ENCODE measurements around the gene KCNIP3.

The KCNIP3 gene

DNA sequence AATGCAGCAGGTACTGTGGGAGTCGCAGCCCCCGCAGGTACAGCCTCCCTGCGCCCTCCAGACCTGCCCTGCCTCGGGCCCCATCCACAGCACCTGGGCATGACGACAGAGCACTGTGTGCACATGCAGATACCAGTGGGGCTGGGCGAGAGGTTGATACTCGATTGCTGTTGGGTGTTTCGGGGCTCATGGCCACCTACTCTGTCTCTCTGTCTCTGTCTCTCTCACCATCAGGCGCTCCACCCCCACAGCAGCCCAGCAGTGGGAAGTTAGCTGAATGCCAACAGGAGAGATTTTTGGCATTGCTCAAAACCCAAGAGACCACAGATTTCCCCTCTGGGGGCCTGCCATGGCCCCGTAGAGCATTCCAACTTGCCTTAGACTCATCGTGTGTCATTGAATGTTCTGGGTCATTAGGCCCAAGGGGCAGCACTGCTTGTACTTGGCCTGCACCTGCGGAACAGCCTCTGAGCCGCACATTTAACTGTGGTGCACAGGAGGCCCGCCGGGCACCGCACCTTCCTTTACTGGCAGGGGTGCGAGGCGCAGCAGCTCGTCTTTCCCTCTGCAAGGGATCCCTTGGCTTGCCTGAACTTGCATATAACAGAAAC lies 18.8 kb downstream of the KCNIP3 start:
- Histone ChIP-seq H3K36me3 (ENCODE audit: control insufficient read depth in 2 of 2, insufficient read depth in 2 of 2, low read length in 2 of 2) (no peaks in the 10 kb centered on the region), H3K4me1 (ENCODE audit: control insufficient read depth, insufficient read depth, low read length) (no peaks in the 10 kb centered on the region), H3K27ac (ENCODE audit: low read length) (no peak overlapping the region), H3K9me3 (ENCODE audit: control insufficient read depth in 2 of 2, low read length in 2 of 2) (no peaks in the 10 kb centered on the region), H3K9ac (ENCODE audit: low read length in 2 of 2) (no peak overlapping the region), H3K27me3 (ENCODE audit: control insufficient read depth in 1 of 2, insufficient read depth in 2 of 2, low read length in 2 of 2) (peaks cover 0 to 2% of the 10 kb centered on the region in 2 donors), H3K4me3 (ENCODE audit: low read length in 2 of 2) (no peak overlapping the region)

DNA sequence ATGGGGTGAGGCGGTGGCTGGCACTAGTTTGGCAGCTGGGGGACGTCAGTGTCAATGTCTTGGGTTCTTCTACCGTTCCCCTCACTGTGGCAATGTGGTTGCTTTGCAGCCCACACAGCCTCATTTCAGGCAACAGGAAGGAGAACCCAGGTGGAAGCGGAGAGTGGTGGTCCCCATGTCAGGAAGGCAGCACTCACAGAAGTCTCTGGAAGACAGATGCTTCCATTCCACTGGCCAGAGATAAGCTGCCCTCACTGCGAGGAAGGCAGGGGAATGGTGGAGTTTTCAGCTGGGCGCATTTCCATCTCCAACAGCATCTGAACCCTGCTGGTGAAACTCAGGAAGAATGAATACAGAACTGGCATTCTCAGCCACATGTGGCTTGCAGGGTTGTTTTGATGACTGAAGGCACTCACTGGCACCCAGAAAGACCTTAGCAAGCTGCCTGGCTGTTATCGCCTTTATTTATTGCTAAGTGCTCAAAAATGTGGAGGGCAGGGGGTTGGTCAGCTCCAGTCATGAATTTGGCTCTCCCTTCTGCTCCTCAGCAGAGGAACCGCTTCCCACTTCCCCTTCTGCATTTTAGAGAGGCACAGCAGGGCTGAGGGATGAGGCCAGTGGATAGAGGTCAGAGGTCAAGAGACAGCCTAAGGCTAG lies 19.4 kb downstream of the KCNIP3 start:
- no peak overlapping the region for H3K9ac ChIP-seq (ENCODE audit: low read length in 2 of 2)
- H3K9me3 ChIP-seq (ENCODE audit: control insufficient read depth in 2 of 2, low read length in 2 of 2) = no peaks in the 10 kb centered on the region
- H3K27me3 ChIP-seq (ENCODE audit: control insufficient read depth in 1 of 2, insufficient read depth in 2 of 2, low read length in 2 of 2) = no peaks in the 10 kb centered on the region
- H3K4me3 ChIP-seq (ENCODE audit: low read length in 2 of 2) = no peak overlapping the region
- H3K27ac ChIP-seq (ENCODE audit: low read length) = no peak overlapping the region
- no peaks in the 10 kb centered on the region for H3K36me3 ChIP-seq (ENCODE audit: control insufficient read depth in 2 of 2, insufficient read depth in 2 of 2, low read length in 2 of 2)
- no peaks in the 10 kb centered on the region for H3K4me1 ChIP-seq (ENCODE audit: control insufficient read depth, insufficient read depth, low read length)

DNA sequence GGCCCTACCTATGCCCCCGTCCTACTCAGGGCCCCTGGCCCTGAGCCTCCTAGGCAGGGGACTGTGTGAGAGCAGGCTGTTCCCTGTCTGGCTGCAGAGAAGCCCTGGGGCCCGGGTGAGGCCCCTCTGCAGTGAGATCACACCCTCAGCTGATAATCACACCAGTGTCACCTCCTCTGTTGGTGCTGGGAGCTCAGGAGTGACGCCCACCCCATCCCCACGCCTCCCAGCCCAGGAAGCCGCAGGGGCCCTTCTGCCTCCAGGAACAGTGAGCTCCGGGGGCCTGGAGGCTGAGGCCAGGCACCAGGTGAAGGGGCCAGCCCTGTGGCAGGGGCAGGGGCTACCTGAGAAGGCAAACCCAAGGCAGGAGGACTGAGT lies 20.0 kb downstream of the KCNIP3 start:
- Histone ChIP-seq H3K27me3 (ENCODE audit: control insufficient read depth in 1 of 2, insufficient read depth in 2 of 2, low read length in 2 of 2) (no peaks in the 10 kb centered on the region), H3K36me3 (ENCODE audit: control insufficient read depth in 2 of 2, insufficient read depth in 2 of 2, low read length in 2 of 2) (no peaks in the 10 kb centered on the region), H3K4me1 (ENCODE audit: control insufficient read depth, insufficient read depth, low read length) (no peaks in the 10 kb centered on the region), H3K4me3 (ENCODE audit: low read length in 2 of 2) (no peak overlapping the region), H3K9ac (ENCODE audit: low read length in 2 of 2) (no peak overlapping the region), H3K27ac (ENCODE audit: low read length) (no peak overlapping the region), H3K9me3 (ENCODE audit: control insufficient read depth in 2 of 2, low read length in 2 of 2) (no peaks in the 10 kb centered on the region)

DNA sequence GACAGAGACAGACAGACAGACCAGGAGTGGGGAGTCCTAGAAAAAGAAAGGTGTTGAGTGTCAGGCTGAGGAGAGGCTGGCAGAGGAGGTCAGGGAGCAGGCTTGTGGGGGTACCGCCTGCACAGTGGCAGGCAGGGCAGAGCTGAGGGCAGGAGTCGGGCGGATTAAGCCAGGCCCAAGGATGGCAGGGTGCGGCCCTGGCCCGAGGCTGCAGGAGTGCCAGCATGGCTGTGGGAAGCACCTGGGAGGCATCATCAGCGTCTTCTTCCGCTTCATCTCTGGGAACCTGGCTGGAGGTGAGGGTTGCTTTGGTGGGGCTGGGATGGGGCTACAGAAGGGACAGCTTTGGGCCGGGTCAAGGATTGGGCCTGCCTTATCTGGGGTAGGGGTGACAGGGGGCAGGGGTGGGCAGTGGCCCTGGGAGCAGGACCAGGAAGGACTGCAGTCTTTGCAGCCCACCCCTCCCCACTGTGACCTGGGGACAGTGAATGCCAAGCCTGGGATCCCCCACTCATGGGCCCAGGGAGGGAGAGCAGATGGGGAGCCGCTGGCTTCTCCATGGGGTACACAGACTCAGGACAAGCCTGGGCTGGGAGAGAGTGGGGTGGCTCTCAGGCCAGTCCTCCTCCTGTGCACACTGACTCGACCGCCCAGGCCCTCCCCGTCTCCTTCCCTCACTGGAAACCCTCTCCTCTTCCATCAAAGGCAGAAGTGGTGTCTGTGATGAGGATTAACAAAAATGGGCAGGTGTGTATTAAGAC lies 20.7 kb downstream of the KCNIP3 start:
- no peak overlapping the region for H3K4me3 ChIP-seq (ENCODE audit: low read length in 2 of 2)
- no peak overlapping the region for H3K27ac ChIP-seq (ENCODE audit: low read length)
- H3K36me3 ChIP-seq (ENCODE audit: control insufficient read depth in 2 of 2, insufficient read depth in 2 of 2, low read length in 2 of 2) = no peaks in the 10 kb centered on the region
- no peaks in the 10 kb centered on the region for H3K9me3 ChIP-seq (ENCODE audit: control insufficient read depth in 2 of 2, low read length in 2 of 2)
- H3K9ac ChIP-seq (ENCODE audit: low read length in 2 of 2) = no peak overlapping the region
- H3K27me3 ChIP-seq (ENCODE audit: control insufficient read depth in 1 of 2, insufficient read depth in 2 of 2, low read length in 2 of 2) = no peaks in the 10 kb centered on the region
- H3K4me1 ChIP-seq (ENCODE audit: control insufficient read depth, insufficient read depth, low read length) = no peaks in the 10 kb centered on the region

DNA sequence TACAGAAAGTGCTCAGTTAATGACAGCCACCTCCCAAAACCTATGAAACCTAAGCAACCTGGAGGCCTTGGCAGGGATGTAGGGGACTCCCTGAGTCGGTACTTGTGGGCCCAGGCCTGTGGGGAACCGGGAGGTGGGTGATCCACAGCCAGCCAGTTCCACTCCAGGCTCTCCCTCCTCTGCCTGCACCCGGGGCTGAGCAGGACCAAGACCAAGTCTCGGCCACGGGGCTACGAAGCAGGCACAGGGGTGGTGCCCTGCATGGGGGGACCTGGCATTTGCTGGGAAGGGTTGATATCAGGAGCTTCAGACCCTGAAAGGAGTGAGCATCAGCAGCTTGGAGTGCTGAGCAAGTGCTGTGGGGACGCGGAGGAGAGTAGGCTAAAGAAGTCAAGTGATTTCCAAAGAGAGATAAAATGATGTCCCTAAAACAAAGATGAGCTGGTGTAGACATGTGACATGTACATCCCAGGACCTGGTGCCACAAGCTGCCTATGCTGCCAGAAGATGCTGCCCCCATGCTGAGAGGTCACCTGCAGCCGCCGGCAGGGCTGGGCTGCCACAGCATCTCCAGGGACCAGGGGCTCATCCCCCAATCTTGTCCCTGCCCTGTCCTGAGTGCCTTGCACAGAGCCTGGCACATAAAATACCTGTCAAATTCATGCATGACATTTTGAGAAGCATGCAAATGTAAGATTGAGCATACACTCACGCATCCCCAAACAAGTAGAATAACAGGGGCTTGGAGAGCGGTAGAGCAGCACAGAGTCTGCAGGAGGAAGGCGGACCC lies 21.5 kb downstream of the KCNIP3 start:
- Histone ChIP-seq H3K4me1 (ENCODE audit: control insufficient read depth, insufficient read depth, low read length) (no peaks in the 10 kb centered on the region), H3K27ac (ENCODE audit: low read length) (no peak overlapping the region), H3K4me3 (ENCODE audit: low read length in 2 of 2) (no peak overlapping the region), H3K36me3 (ENCODE audit: control insufficient read depth in 2 of 2, insufficient read depth in 2 of 2, low read length in 2 of 2) (no peaks in the 10 kb centered on the region), H3K9ac (ENCODE audit: low read length in 2 of 2) (no peak overlapping the region), H3K9me3 (ENCODE audit: control insufficient read depth in 2 of 2, low read length in 2 of 2) (no peaks in the 10 kb centered on the region), H3K27me3 (ENCODE audit: control insufficient read depth in 1 of 2, insufficient read depth in 2 of 2, low read length in 2 of 2) (no peaks in the 10 kb centered on the region)

DNA sequence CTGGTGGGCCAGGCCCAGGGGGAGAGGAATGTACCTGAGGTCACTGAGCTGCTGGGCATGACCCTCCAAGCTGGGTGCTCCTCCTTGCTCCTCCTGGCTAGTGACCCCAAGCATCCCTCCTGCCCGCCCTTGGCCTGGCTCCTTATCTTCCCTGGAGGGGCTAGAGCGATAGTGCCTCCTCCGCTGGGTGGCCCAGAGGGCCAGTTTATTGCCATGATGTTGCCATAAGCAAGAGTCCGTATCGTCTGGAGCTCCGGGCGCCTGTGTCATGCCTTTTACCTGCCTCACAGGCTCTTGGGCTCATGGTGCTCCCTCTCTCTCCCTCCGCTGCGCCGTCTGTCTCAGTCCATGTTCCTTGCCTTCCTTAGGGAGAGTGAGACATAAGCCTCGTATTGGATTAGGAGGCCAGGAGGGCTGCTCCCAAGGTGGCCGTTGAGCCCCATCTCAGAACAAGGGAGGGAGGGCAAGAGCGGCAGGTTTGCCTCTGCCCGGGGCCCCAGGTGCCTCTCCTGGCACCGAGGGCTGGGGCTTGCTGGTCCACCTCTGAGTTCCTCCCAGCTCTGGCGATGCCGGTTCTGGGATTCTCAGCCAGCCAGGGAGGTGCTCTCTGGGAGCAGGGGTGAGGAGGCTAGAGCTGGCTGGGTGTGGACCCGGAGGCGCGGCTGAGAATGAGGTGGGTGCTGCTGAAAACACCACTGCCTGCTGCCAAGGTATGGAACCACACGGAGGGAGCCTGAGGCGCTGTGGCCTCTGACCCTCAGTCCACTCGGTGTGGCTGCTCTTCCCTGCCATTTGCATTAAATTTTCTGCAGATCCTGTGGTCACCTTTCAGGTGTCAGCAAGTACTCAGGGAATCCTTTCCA lies 22.6 kb downstream of the KCNIP3 start:
- no peaks in the 10 kb centered on the region for H3K27me3 ChIP-seq (ENCODE audit: control insufficient read depth in 1 of 2, insufficient read depth in 2 of 2, low read length in 2 of 2)
- H3K4me3 ChIP-seq (ENCODE audit: low read length in 2 of 2) = no peak overlapping the region
- no peak overlapping the region for H3K27ac ChIP-seq (ENCODE audit: low read length)
- H3K36me3 ChIP-seq (ENCODE audit: control insufficient read depth in 2 of 2, insufficient read depth in 2 of 2, low read length in 2 of 2) = no peaks in the 10 kb centered on the region
- H3K9ac ChIP-seq (ENCODE audit: low read length in 2 of 2) = no peak overlapping the region
- no peaks in the 10 kb centered on the region for H3K4me1 ChIP-seq (ENCODE audit: control insufficient read depth, insufficient read depth, low read length)
- no peaks in the 10 kb centered on the region for H3K9me3 ChIP-seq (ENCODE audit: control insufficient read depth in 2 of 2, low read length in 2 of 2)

DNA sequence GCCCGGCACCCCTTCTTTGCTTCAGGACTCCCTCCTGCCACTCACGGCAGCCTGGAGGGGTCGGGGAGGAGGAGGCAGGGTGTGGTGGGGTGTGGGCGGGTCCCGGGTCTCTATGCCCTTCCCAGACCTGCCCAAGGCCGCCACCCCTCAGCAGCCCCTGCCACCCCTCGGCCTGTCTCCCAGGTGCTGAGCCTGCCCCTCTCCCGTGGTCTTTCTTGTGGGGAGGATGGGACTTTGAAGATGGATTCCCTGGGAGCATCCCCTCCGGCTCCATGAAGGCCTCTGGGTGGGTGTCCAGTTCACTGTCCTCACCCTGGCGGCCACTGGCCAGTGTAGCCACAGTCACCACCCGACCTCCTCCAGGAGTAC lies 23.2 kb downstream of the KCNIP3 start:
- H3K4me3 ChIP-seq (ENCODE audit: low read length in 2 of 2) = no peak overlapping the region
- no peak overlapping the region for H3K27ac ChIP-seq (ENCODE audit: low read length)
- H3K27me3 ChIP-seq (ENCODE audit: control insufficient read depth in 1 of 2, insufficient read depth in 2 of 2, low read length in 2 of 2) = no peaks in the 10 kb centered on the region
- no peaks in the 10 kb centered on the region for H3K4me1 ChIP-seq (ENCODE audit: control insufficient read depth, insufficient read depth, low read length)
- H3K36me3 ChIP-seq (ENCODE audit: control insufficient read depth in 2 of 2, insufficient read depth in 2 of 2, low read length in 2 of 2) = no peaks in the 10 kb centered on the region
- H3K9ac ChIP-seq (ENCODE audit: low read length in 2 of 2) = no peak overlapping the region
- H3K9me3 ChIP-seq (ENCODE audit: control insufficient read depth in 2 of 2, low read length in 2 of 2) = no peaks in the 10 kb centered on the region

DNA sequence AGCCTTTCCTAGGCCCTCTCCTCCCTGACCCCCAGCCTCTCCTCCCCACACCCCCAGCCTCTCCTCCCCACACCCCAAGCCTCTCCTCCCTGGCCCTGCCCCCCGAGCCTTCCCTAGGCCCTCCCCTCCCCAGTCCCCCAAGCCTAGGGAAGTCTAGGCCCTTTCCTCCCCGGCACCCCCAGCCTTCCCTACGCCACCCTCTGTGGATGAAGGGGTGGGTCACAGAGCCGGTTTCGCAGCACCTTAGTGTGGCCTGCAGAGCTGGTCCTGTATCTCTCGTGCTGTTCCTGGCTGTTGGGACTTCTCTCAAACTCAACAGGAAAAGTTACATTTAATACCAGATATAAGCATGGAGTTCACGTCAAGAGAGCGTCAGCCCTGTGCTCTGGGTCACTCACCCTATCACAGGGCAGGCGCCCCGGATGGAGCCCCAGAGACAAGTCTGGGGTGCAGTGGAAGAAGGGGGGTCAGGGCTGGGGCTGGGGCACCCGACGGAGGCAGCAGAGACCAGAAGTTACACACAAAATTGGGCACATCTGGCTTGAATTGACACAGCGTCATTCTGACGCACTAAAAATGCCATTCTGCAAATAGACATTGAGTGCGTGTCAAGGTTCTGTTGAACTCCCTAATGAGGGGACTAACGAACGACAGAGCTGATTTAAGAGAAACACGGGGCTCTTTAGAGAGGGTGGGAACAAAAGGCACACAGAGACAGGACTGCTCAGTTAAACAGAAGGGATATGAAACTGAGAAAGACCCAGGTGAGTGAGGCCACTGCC lies 24.0 kb downstream of the KCNIP3 start:
- no peak overlapping the region for H3K4me3 ChIP-seq (ENCODE audit: low read length in 2 of 2)
- H3K27me3 ChIP-seq (ENCODE audit: control insufficient read depth in 1 of 2, insufficient read depth in 2 of 2, low read length in 2 of 2) = no peaks in the 10 kb centered on the region
- H3K9ac ChIP-seq (ENCODE audit: low read length in 2 of 2) = no peak overlapping the region
- H3K36me3 ChIP-seq (ENCODE audit: control insufficient read depth in 2 of 2, insufficient read depth in 2 of 2, low read length in 2 of 2) = no peaks in the 10 kb centered on the region
- no peaks in the 10 kb centered on the region for H3K9me3 ChIP-seq (ENCODE audit: control insufficient read depth in 2 of 2, low read length in 2 of 2)
- H3K27ac ChIP-seq (ENCODE audit: low read length) = no peak overlapping the region
- no peaks in the 10 kb centered on the region for H3K4me1 ChIP-seq (ENCODE audit: control insufficient read depth, insufficient read depth, low read length)

DNA sequence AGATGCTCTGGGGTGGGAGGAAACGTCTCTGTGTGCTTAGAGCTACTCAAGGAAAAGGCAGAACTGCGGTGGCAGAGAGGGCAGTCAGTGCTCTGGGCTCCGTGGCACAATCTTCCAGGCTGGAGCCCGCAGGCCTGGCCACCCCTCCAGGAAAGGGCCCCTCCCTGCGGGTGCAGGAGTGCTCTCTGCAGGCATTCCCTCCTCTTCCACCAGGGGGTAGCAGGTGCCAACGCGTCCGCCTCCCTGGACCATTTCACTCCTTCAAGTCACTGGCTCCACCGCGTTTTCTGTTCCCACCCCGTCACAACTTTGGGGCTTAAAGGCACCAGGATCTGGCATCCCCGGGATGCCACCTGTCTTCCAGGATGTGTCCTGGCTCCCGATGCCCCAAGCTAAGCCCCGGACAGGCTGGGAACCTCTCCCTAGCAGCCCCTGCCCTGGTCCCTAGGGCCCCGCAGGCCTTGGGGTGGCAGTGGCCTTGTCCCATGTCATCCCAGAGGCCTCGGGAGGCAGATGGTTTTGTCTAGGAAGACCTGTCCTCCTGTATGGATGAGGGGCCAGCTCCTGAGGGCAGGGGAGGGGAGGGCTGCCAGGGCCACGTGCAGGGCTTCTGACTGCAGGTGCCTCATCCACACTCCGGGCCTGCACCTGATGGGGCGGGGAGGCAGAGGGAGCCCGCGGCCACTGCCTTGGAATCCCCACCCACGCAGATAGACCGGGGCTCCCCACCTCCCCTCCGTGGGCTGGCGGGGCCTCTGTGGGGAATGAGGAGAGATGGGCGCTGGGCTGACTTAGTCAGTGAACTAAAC lies 26.4 kb downstream of the KCNIP3 start:
- H3K9ac ChIP-seq (ENCODE audit: low read length in 2 of 2) = no peak overlapping the region
- no peaks in the 10 kb centered on the region for H3K9me3 ChIP-seq (ENCODE audit: control insufficient read depth in 2 of 2, low read length in 2 of 2)

More for the DNA sequence above, 26.4 kb downstream of the KCNIP3 start:
- H3K27me3 ChIP-seq (ENCODE audit: control insufficient read depth in 1 of 2, insufficient read depth in 2 of 2, low read length in 2 of 2) = no peaks in the 10 kb centered on the region
- H3K4me1 ChIP-seq (ENCODE audit: control insufficient read depth, insufficient read depth, low read length) = no peaks in the 10 kb centered on the region
- no peak overlapping the region for H3K27ac ChIP-seq (ENCODE audit: low read length)
- H3K36me3 ChIP-seq (ENCODE audit: control insufficient read depth in 2 of 2, insufficient read depth in 2 of 2, low read length in 2 of 2) = no peaks in the 10 kb centered on the region
- H3K4me3 ChIP-seq (ENCODE audit: low read length in 2 of 2) = no peak overlapping the region
